Vagina (tissue), 2 donors: ENCODE data around the gene METTL17. TPM values are rescaled to one million over a fixed set of nuclear protein-coding genes. Genes with fewer than 3 reads are reported as not detected.

Source experiments
- DNase-seq, 2 donors: peaks; one replicate each; pipeline ENCODE4 v3.0.0-alpha.2; 2017; ENCODE audit errors: extremely low spot score in 2 of 2
- H3K27ac ChIP-seq: fragments of 200-600 bp; sonication (generic); one replicate; pipeline ENCODE4 v1.5.1; 2019
- H3K27me3 ChIP-seq: fragments of 200-600 bp; sonication (generic); one replicate; pipeline ENCODE4 v1.5.1; 2019
- H3K36me3 ChIP-seq, 2 donors: fragments of 200-600 bp; sonication (generic); one replicate each; pipeline ENCODE4 v1.5.1; 2017 to 2019
- H3K4me1 ChIP-seq: fragments of 200-600 bp; sonication (generic); one replicate; pipeline ENCODE4 v1.5.1; 2019
- H3K4me3 ChIP-seq, 2 donors: fragments of 200-600 bp; sonication (generic); 1 replicate in 1 of 2; 2 replicates in 1 of 2; pipeline ENCODE4 v1.5.1; 2016 to 2019
- H3K9me3 ChIP-seq: fragments of 200-600 bp; sonication (generic); one replicate; pipeline ENCODE4 v1.5.1; 2019
- POLR2A ChIP-seq, 2 donors: fragments of 450-650 bp; IDR thresholded peaks; one replicate each; pipeline ENCODE4 v1.6.1; 2017; ENCODE audit warnings: antibody characterized with exemption in 2 of 2, mild to moderate bottlenecking in 2 of 2, moderate library complexity in 2 of 2
- POLR2AphosphoS5 ChIP-seq, 2 donors: sonication (generic); formaldehyde crosslinking; IDR thresholded peaks; one replicate each; pipeline ENCODE4 v1.9.0; 2017; ENCODE audit warnings: antibody characterized with exemption in 2 of 2, mild to moderate bottlenecking in 2 of 2, low read depth in 1 of 2; ENCODE audit not compliant: insufficient read depth in 1 of 2
- intact Hi-C: fragments of 100-400 bp; cut with DNase I; formaldehyde crosslinking; loops from one replicate; pipeline ENCODE4 v1.15.1; 2023
- total RNA-seq: library from RNA; depleted of rRNA; stranded (reverse); fragments of >200 nt; gene quantifications from one replicate; pipeline ENCODE4 v1.2.3, GENCODE V29; 2016
- TF ChIP-seq, protein P1 (sequence below), 3 experiments: fragments of 450-650 bp in 2 of 3; fragments of 200-600 bp in 1 of 3; sonication (generic) in 1 of 3; IDR thresholded peaks; one replicate each; pipeline ENCODE4 v1.5.1; 2017 to 2019; ENCODE audit warnings: antibody characterized with exemption in 3 of 3, mild to moderate bottlenecking in 2 of 3, moderate library complexity in 2 of 3

The METTL17 gene
- total RNA-seq, 1 donor from 2014 or later: 77.1 TPM

DNA sequence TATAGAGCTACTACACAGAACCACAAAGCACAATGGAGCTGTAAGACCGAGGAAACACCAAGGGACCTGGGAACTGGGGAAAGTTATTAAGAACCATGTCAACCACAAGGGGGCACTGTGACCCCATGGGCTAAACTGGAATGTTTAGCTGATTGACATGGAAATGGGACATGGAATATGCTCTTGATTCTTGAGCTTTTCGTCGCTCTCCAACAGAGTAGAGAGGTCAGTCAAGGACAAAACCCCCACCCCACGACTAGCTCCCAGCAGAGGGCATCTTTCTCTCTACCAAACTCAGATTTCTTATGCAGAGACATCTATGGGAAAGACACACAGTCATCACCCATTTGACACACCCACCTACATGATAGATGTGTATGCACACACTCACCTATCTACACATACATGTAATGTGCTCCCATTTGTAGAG, 25.0 kb downstream of the METTL17 start:
- Histone ChIP-seq H3K36me3 (peaks cover 0 to 27% of the 10 kb centered on the region in 2 donors), H3K27ac (peak overlapping the region; percentile 56), H3K9me3 (no peaks in the 10 kb centered on the region), H3K27me3 (no peaks in the 10 kb centered on the region), H3K4me3 (no peak overlapping the region), H3K4me1 (peaks cover 6% of the 10 kb centered on the region)
- DNase-seq: no peak
- TF ChIP-seq POLR2A (IDR thresholded peaks at IDR 0.05): no peak
- TF ChIP-seq, protein P1, sequence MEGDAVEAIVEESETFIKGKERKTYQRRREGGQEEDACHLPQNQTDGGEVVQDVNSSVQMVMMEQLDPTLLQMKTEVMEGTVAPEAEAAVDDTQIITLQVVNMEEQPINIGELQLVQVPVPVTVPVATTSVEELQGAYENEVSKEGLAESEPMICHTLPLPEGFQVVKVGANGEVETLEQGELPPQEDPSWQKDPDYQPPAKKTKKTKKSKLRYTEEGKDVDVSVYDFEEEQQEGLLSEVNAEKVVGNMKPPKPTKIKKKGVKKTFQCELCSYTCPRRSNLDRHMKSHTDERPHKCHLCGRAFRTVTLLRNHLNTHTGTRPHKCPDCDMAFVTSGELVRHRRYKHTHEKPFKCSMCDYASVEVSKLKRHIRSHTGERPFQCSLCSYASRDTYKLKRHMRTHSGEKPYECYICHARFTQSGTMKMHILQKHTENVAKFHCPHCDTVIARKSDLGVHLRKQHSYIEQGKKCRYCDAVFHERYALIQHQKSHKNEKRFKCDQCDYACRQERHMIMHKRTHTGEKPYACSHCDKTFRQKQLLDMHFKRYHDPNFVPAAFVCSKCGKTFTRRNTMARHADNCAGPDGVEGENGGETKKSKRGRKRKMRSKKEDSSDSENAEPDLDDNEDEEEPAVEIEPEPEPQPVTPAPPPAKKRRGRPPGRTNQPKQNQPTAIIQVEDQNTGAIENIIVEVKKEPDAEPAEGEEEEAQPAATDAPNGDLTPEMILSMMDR (IDR thresholded peaks at IDR 0.05): peak; percentile 82 to 94 (median 89)
- TF ChIP-seq POLR2AphosphoS5 (IDR thresholded peaks at IDR 0.05; ENCODE audit: insufficient read depth in 1 of 2, low read depth in 1 of 2): peak in 1 of 2 donors; percentile 86
- intact Hi-C loops: loop anchor here (2.0 to 5.0 kb wide), 2 partner anchors 26 to 78 kb away; no protein-coding TSS in a partner anchor

GRCh38 chr14:21015312-21015711, 25.5 kb downstream of the METTL17 start:
- TF ChIP-seq, protein P1 (IDR thresholded peaks at IDR 0.05): no peak
- TF ChIP-seq POLR2AphosphoS5 (IDR thresholded peaks at IDR 0.05; ENCODE audit: insufficient read depth in 1 of 2, low read depth in 1 of 2): no peak
- no peak for TF ChIP-seq POLR2A (IDR thresholded peaks at IDR 0.05)
- peaks cover 0 to 32% of the 10 kb centered on the region in 2 donors for H3K36me3 ChIP-seq
- intact Hi-C loops: loop anchor here (2.0 to 5.0 kb wide), 2 partner anchors 25 to 77 kb away; no protein-coding TSS in a partner anchor
- no peaks in the 10 kb centered on the region for H3K27me3 ChIP-seq
- no peak for DNase-seq
- H3K9me3 ChIP-seq: no peaks in the 10 kb centered on the region
- peak overlapping the region; percentile 56 for H3K27ac ChIP-seq
- peaks cover 8% of the 10 kb centered on the region for H3K4me1 ChIP-seq
- H3K4me3 ChIP-seq: no peak overlapping the region

DNA sequence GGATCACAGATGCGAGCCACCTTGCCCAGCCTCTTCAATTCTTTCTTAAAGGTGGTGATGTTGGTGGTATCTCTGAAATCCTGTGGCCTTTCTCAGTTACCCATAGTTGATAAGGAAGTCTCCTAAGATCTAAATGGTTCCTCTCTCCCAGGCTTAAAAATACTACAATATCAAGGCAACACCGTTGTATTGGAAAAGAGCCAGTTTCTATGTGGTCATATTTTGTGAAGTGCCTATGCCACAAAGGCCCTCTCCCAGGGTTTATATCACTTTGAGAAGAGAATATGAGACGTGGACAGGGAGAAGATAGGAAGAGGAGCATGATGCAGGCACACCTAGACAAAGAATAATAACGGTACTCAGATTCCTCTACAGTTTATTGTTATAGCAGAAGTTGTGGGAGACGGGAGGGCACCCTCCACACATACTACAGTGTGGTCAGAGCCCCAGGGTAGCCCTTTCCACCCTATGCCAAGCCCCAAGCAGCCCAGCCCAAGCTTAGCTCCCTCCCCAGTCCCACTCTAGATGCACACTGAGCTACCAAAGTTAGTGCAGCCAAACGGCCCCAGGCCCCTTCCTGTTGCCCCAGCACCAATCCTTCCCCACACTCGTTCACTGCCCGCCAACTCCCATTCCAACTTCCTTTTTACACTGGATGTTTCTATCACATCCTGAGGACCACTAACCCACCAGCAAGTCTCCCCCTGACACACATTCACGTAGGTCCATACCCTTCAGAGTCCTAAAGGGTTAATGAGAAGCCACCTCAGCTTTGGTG, 26.8 kb downstream of the METTL17 start:
- peaks cover 0 to 40% of the 10 kb centered on the region in 2 donors for H3K36me3 ChIP-seq
- H3K27me3 ChIP-seq: no peaks in the 10 kb centered on the region
- no peak for TF ChIP-seq POLR2AphosphoS5 (IDR thresholded peaks at IDR 0.05; ENCODE audit: insufficient read depth in 1 of 2, low read depth in 1 of 2)
- no peak for TF ChIP-seq POLR2A (IDR thresholded peaks at IDR 0.05)
- TF ChIP-seq, protein P1 (IDR thresholded peaks at IDR 0.05): no peak
- H3K9me3 ChIP-seq: no peaks in the 10 kb centered on the region
- intact Hi-C loops: loop anchor here (5.0 kb wide), 1 partner anchor 76 kb away; no protein-coding TSS in a partner anchor
- no peak overlapping the region for H3K27ac ChIP-seq
- peaks cover 21% of the 10 kb centered on the region for H3K4me1 ChIP-seq
- H3K4me3 ChIP-seq: no peak overlapping the region
- no peak for DNase-seq

GRCh38 chr14:21017528-21018245, 27.9 kb downstream of the METTL17 start:
- TF ChIP-seq POLR2AphosphoS5 (IDR thresholded peaks at IDR 0.05; ENCODE audit: insufficient read depth in 1 of 2, low read depth in 1 of 2) (peak in 1 of 2 donors; percentile 5), POLR2A (IDR thresholded peaks at IDR 0.05) (no peak)
- TF ChIP-seq, protein P1 (IDR thresholded peaks at IDR 0.05): no peak
- no peaks in the 10 kb centered on the region for H3K27me3 ChIP-seq
- intact Hi-C loops: loop anchor here (5.0 kb wide), 1 partner anchor 75 kb away; no protein-coding TSS in a partner anchor
- no peak overlapping the region for H3K27ac ChIP-seq
- H3K9me3 ChIP-seq: no peaks in the 10 kb centered on the region
- H3K4me1 ChIP-seq: peaks cover 30% of the 10 kb centered on the region
- DNase-seq: no peak
- H3K36me3 ChIP-seq: peaks cover 0 to 42% of the 10 kb centered on the region in 2 donors
- H3K4me3 ChIP-seq: no peak overlapping the region
